ENCODE results near the gene NES.

The NES gene

GRCh38 chr1:156680056-156680455 lies 2.8 kb upstream of the NES start:
- no peak for DNase-seq (ENCODE audit: low read depth in 3 of 3)

DNA sequence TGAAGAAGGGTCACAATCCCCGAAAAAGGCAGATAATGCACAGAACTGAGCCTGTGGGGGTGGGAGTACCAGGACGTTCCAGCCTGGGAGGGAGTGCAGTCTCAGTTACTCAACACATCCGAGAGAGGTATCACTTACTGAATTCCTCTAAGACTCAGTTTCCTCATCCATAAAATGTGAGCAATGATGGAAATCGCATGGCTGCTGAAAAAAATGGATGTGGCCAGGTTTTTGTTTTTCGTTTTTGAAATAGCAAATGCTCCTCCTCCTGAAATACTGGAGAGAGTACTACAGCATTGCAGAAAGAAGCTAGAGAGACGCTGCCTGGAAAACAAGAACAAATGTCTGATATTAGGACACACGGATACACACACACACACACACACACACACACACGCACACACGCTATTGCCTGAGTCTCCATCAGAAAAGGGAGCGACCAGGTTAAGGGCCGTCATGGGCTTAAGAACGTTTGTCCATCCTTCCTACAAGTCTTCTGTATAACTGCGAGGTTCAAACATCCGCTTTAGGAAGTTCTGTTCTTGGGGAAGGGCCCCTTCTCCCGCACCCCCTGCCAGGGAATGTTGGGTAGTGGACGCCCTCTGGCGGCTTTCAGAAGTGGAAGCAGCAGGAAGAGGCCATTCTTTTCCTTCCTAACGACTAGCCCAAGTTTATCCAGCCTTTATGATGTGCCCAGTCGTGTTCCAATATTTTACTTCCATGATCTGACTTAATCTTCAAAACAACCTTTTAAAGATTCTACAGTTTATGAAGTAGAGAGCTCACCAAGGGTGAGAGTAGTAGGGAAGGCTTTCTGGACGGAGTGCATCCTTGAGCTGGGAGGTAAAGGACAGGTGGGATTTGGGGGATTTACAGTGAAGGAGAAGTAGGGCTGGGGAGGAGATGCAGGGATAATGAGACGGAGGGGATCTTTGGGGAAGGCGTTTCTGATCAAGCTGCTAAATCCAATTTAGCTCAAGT lies 699 bp upstream of the NES start:
- DNase-seq (ENCODE audit: low read depth in 3 of 3): no peak

GRCh38 chr1:156676114-156676819 lies 940 bp downstream of the NES start:
- DNase-seq (ENCODE audit: low read depth in 3 of 3): no peak

DNA sequence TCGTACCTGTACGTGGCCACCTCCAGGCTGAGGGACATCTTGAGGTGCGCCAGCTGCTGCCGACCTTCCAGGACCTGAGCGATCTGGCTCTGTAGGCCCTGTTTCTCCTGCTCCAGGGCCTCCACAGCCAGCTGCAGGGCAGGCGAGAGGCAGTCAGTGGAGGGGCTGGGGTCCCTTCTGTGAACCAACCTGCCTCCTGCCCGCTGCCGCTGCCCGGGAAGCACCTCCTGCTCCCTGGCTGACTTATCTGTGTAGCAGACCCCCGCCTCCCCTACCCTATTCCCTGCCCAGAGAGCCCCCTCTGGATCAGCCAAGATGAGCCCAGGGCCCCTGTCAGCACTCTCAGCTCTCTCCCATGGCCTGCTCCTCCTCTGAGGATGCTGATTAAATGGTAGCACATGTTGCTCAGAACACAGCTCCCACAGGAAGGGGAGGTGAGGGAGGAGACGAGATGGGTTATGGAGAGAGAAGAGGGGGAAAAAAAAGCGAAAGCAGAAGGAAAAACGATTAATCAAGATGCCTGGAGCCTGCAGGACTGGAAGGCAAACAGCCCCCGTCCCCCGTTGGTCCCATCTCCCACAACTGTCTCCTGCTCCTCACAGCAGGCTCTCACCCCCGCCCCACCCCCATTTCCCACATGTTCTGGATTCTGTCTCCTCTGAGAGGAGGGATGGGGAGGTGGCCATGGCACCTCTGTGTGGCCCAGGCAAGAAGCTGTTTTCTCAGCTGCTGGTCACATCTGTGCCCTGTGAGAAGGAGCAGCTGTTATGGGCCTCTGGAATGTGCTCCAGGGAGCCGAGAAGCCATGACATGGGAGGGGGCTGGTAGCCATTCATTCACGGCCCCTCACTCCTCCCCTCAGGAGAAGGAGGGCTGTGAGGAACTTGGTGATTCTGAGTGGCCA lies 1.7 kb downstream of the NES start:
- no peak for DNase-seq (ENCODE audit: low read depth in 3 of 3)

- DNase-seq (ENCODE audit: low read depth in 3 of 3): no peak
Observed at GRCh38 chr1:156673387-156674121, 3.7 kb downstream of the NES start.

- DNase-seq (ENCODE audit: low read depth in 3 of 3): no peak
Observed at GRCh38 chr1:156671804-156672203, 5.4 kb downstream of the NES start.

GRCh38 chr1:156670791-156671190 lies 6.4 kb downstream of the NES start:
- DNase-seq (ENCODE audit: low read depth in 3 of 3): no peak

GRCh38 chr1:156670359-156670758 lies 6.8 kb downstream of the NES start:
- DNase-seq (ENCODE audit: low read depth in 3 of 3): no peak

DNA sequence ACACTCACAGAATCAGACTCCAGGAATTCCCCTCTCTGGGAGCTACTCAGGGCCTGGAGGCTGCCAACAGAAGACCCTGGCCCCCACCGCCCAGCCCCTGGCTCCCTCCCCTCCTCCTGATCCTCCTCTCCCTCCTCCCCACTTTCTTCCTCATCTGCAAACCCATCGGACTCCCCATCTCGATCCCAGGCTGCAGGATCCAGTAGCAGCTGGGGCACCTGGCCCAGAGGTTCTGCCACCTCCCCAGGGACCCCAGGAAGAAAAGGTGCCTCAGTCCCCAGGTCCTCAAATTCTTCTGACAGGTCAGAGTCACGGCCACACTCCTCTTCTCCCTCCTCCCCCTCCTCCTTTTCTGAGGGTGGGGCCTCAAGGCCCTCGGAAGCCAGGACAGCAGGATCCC lies 7.4 kb downstream of the NES start:
- no peak for DNase-seq (ENCODE audit: low read depth in 3 of 3)

GRCh38 chr1:156668801-156669637 lies 8.2 kb downstream of the NES start:
- DNase-seq (ENCODE audit: low read depth in 3 of 3): no peak

GRCh38 chr1:156667968-156668709 lies 9.1 kb downstream of the NES start:
- DNase-seq (ENCODE audit: low read depth in 3 of 3): no peak

DNA sequence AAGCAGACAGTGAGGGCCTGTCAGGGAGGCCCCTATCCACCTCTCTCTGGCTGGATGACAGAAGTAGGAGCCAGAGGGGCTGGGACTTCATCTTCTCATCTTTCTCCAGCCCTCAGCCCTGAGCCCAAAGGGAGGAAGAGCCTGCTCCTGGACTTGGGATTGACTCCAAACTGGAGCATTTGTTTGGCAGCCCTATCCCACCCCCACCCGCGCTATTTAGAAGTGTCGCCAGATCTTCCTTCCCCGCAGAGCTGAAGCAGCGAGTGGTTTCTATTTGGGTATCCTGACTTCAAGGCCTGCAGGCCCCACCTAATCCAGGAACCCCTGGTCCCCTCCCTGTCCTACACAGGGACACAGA lies 9.6 kb downstream of the NES start:
- no peak for DNase-seq (ENCODE audit: low read depth in 3 of 3)

DNA sequence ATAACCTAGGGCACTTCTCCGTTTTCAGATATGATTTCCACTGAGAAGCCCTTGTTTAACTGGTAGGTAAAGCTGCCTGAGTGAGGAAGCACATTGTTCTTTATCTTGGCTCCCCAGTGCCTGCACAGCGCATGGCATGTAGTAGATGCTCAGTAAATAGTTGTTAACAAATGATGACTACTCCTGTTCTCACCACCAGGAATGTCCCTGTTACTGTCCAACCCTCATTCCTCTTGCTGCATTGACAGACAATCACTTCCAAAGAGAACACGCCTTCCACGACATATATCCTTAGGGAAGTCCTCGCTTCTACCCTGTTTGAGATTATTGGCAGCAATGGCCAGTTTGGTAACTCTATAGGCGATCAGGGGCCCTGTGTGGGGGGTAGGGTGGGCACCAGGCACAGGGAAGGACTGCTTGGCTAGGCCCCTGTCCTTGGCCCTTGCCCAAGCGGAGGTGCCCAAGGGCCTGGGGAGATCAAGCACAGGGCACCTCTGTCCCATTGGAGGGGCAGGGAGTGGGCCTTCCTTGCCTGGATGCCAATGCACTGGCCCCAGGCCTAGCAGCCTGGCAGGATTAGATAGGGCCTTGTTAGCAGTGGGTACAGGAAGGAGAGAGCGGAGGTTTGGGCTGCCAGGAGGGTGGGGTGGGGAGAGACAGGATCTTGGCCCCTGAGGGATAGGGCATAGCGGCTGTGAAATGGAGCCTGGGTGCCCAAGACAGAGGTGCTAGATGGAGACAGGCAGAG lies 10.2 kb downstream of the NES start:
- DNase-seq (ENCODE audit: low read depth in 3 of 3): no peak

GRCh38 chr1:156665539-156665938 lies 11.7 kb downstream of the NES start:
- no peak for DNase-seq (ENCODE audit: low read depth in 3 of 3)

DNA sequence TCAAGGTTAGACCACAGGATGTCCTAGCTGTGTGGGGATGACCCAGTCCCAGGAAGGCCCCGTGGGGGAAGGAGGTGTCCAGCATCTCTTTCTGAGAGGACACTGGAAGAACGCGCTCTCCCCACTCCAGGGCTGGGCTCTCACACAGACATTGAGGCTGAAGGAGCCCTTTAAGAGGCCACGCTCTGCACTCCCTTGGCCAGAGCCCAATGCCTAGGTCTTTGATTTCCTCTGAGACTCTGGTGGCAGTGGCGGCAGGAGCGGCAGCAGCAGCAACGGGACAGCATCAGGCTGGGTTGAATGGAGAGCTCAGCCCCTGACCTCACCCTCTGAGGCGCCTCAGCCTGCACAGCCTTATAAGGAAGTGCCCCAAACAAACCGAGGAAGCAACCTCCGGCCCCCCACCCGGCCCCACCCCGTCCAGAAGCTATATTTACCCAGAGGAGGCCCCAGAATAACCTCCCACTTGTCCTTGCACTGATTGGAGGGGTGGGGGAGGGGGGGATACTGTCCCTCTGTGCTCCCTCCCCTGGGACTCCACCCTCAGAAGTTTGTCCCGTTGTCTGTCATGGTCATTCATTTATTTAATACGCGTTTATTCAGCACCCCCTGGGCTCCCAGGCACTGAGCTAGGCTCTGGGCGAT lies 12.3 kb downstream of the NES start:
- no peak for DNase-seq (ENCODE audit: low read depth in 3 of 3)

- no peak for DNase-seq (ENCODE audit: low read depth in 3 of 3)
Observed at GRCh38 chr1:156664046-156664766, 13.0 kb downstream of the NES start.

DNA sequence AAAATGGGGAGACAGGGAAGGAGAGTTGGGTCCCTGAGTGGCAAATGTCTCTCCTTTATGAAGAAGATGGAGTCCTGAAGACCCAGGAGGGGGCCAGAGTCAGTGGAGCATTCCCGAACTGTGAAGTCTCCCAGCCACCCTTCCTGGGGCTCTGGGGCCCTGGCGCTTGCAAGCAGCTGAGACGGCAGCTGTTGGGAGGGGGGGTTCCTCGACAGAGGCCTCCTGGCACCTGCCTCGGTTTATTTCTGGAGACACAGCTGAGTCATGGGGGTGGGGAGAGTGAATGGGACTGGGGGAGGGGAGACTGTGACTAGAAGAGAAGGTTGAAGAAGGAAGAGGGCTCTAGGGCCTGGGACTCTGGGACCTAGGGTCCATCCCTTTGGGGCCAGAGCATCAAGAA lies 14.0 kb downstream of the NES start:
- no peak for DNase-seq (ENCODE audit: low read depth in 3 of 3)

DNA sequence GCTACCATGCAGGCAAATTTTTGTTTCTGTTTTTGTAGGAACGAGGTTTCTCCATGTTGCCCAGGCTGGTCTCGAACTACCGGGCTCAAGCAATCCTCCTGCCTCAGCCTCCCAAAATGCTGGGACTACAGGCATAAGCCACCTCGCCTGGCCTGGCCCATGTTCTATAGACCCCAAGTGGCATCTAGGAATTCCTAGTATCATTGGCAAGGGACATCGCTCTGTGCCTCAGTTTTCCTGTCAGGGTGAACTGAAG lies 14.5 kb downstream of the NES start:
- DNase-seq (ENCODE audit: low read depth in 3 of 3): no peak

Measured in stimulated activated CD4-positive, alpha-beta T cell treated with anti-CD3 and anti-CD28 coated beads, TNF-alpha, amount 100 ng/mL, for 24 hours (primary cell).